Immature natural killer cell (primary cell): ENCODE data around the gene ZNF385A. TPM values are rescaled to one million over a fixed set of nuclear protein-coding genes. Genes with fewer than 3 reads are reported as not detected.

ENCODE experiments used
- DNase-seq, 3 donors: peaks; one replicate each; pipeline ENCODE4 v3.0.0; 2022; ENCODE audit warnings: mixed read lengths in 1 of 3
- H3K27ac Mint-ChIP-seq, 6 donors: one replicate each; pipeline ENCODE4 v1.8.0; 2020; ENCODE audit warnings: mixed read lengths in 6 of 6, mild to moderate bottlenecking in 5 of 6, inconsistent platforms in 4 of 6, moderate library complexity in 3 of 6
- H3K27me3 Mint-ChIP-seq, 3 donors: one replicate each; pipeline ENCODE4 v1.8.0; 2020 to 2021; ENCODE audit warnings: low read depth in 3 of 3, mild to moderate bottlenecking in 3 of 3, mixed read lengths in 3 of 3, moderate library complexity in 3 of 3, inconsistent platforms in 1 of 3
- H3K36me3 Mint-ChIP-seq, 3 donors: one replicate each; pipeline ENCODE4 v1.8.0; 2020; ENCODE audit warnings: mixed read lengths in 3 of 3, inconsistent platforms in 2 of 3, mild to moderate bottlenecking in 2 of 3
- H3K4me1 Mint-ChIP-seq, 2 donors: one replicate each; pipeline ENCODE4 v1.8.0; 2020; ENCODE audit warnings: inconsistent platforms in 2 of 2, mild to moderate bottlenecking in 2 of 2, mixed read lengths in 2 of 2, moderate library complexity in 1 of 2
- H3K4me3 Mint-ChIP-seq, 5 donors: one replicate each; pipeline ENCODE4 v1.8.0; 2020; ENCODE audit warnings: mild to moderate bottlenecking in 5 of 5, mixed read lengths in 5 of 5, inconsistent platforms in 3 of 5, moderate library complexity in 3 of 5
- H3K9me3 Mint-ChIP-seq, 6 donors: one replicate each; pipeline ENCODE4 v1.8.0; 2020; ENCODE audit warnings: mild to moderate bottlenecking in 6 of 6, mixed read lengths in 6 of 6, inconsistent platforms in 4 of 6, moderate library complexity in 3 of 6
- polyA plus RNA-seq, 3 donors: library from polyadenylated mRNA; unstranded; fragments of 300-500 nt; fragmentation: Illumina TruSeq; gene quantifications; one replicate each; pipeline ENCODE4 v1.2.3, GENCODE V29; 2021

Gene ZNF385A
- polyA plus RNA-seq, 3 donors from 2014 or later, result 1.8 to 2.7 (median 2.2) TPM

- H3K4me1 Mint-ChIP-seq, result peaks cover 61 to 73% of the 10 kb centered on the region in 2 donors
- DNase-seq, result peak; percentile 28 to 48 (median 44)
- H3K4me3 Mint-ChIP-seq, result peak overlapping the region; percentile 75 to 85 (median 78)
- H3K36me3 Mint-ChIP-seq, result peaks cover 6 to 30% (median 15%) of the 10 kb centered on the region in 3 donors
- H3K9me3 Mint-ChIP-seq, result no peaks in the 10 kb centered on the region
- H3K27ac Mint-ChIP-seq, result peak overlapping the region; percentile 94 to 98 (median 96)
- H3K27me3 Mint-ChIP-seq, result peaks cover 3 to 25% (median 4%) of the 10 kb centered on the region in 3 donors
Measured at GRCh38 chr12:54411391-54412241, 27.1 kb upstream of the ZNF385A start.

GRCh38 chr12:54409267-54409666 lies 24.7 kb upstream of the ZNF385A start:
- peaks cover 59 to 71% of the 10 kb centered on the region in 2 donors for H3K4me1 Mint-ChIP-seq
- DNase-seq, result no peak
- peak overlapping the region; percentile 71 to 96 (median 88) for H3K27ac Mint-ChIP-seq
- no peak overlapping the region for H3K4me3 Mint-ChIP-seq
- peaks cover 17 to 50% (median 28%) of the 10 kb centered on the region in 3 donors for H3K36me3 Mint-ChIP-seq
- H3K9me3 Mint-ChIP-seq, result no peaks in the 10 kb centered on the region
- H3K27me3 Mint-ChIP-seq, result peaks cover 2 to 19% (median 3%) of the 10 kb centered on the region in 3 donors

- H3K27ac Mint-ChIP-seq, result peak overlapping the region; percentile 78 to 92 (median 86)
- peaks cover 44 to 55% of the 10 kb centered on the region in 2 donors for H3K4me1 Mint-ChIP-seq
- no peak overlapping the region for H3K4me3 Mint-ChIP-seq
- H3K36me3 Mint-ChIP-seq, result peaks cover 18 to 56% (median 30%) of the 10 kb centered on the region in 3 donors
- H3K27me3 Mint-ChIP-seq, result peaks cover 2 to 3% (median 3%) of the 10 kb centered on the region in 3 donors
- no peak for DNase-seq
- H3K9me3 Mint-ChIP-seq, result no peaks in the 10 kb centered on the region
Measured at GRCh38 chr12:54407183-54407905, 22.8 kb upstream of the ZNF385A start.

GRCh38 chr12:54405573-54405972 lies 21.0 kb upstream of the ZNF385A start:
- Mint-ChIP-seq H3K4me1 (peaks cover 30 to 40% of the 10 kb centered on the region in 2 donors), H3K9me3 (no peaks in the 10 kb centered on the region), H3K27ac (peak overlapping the region; percentile 65 to 93 (median 86)), H3K27me3 (peaks cover 0 to 7% (median 0%) of the 10 kb centered on the region in 3 donors), H3K4me3 (no peak overlapping the region), H3K36me3 (peaks cover 18 to 62% (median 37%) of the 10 kb centered on the region in 3 donors)
- no peak for DNase-seq

GRCh38 chr12:54405106-54405505 lies 20.6 kb upstream of the ZNF385A start:
- Mint-ChIP-seq H3K36me3 (peaks cover 22 to 67% (median 37%) of the 10 kb centered on the region in 3 donors), H3K4me3 (no peak overlapping the region), H3K9me3 (no peaks in the 10 kb centered on the region), H3K27me3 (peaks cover 0 to 7% (median 0%) of the 10 kb centered on the region in 3 donors), H3K27ac (peak overlapping the region; percentile 85 to 97 (median 93)), H3K4me1 (peaks cover 30 to 40% of the 10 kb centered on the region in 2 donors)
- no peak for DNase-seq

GRCh38 chr12:54404061-54405004 lies 19.8 kb upstream of the ZNF385A start:
- peaks cover 26 to 72% (median 38%) of the 10 kb centered on the region in 3 donors for H3K36me3 Mint-ChIP-seq

GRCh38 chr12:54401119-54401518 lies 16.6 kb upstream of the ZNF385A start:
- DNase-seq, result no peak
- peak overlapping the region; percentile 20 to 84 (median 48) for H3K27ac Mint-ChIP-seq
- no peaks in the 10 kb centered on the region for H3K9me3 Mint-ChIP-seq
- H3K4me3 Mint-ChIP-seq, result no peak overlapping the region
- H3K27me3 Mint-ChIP-seq, result peaks cover 0 to 4% (median 2%) of the 10 kb centered on the region in 3 donors
- H3K4me1 Mint-ChIP-seq, result peaks cover 23 to 33% of the 10 kb centered on the region in 2 donors
- H3K36me3 Mint-ChIP-seq, result peaks cover 28 to 75% (median 35%) of the 10 kb centered on the region in 3 donors

More at GRCh38 chr12:54404061-54405004, 19.8 kb upstream of the ZNF385A start:
- peak overlapping the region; percentile 85 to 97 (median 93) for H3K27ac Mint-ChIP-seq
- peak overlapping the region in 1 of 5 donors; percentile 16 for H3K4me3 Mint-ChIP-seq
- no peaks in the 10 kb centered on the region for H3K9me3 Mint-ChIP-seq
- DNase-seq, result peak; percentile 58 to 64 (median 63)
- peaks cover 0 to 7% (median 0%) of the 10 kb centered on the region in 3 donors for H3K27me3 Mint-ChIP-seq
- H3K4me1 Mint-ChIP-seq, result peaks cover 28 to 42% of the 10 kb centered on the region in 2 donors

- no peak overlapping the region for H3K4me3 Mint-ChIP-seq
- H3K27ac Mint-ChIP-seq, result peak overlapping the region in 5 of 6 donors; percentile 7 to 89 (median 46)
- peaks cover 0 to 4% (median 2%) of the 10 kb centered on the region in 3 donors for H3K27me3 Mint-ChIP-seq
- peak; percentile 84 to 86 (median 84) for DNase-seq
- no peaks in the 10 kb centered on the region for H3K9me3 Mint-ChIP-seq
- peaks cover 17 to 24% of the 10 kb centered on the region in 2 donors for H3K4me1 Mint-ChIP-seq
- peaks cover 22 to 78% (median 26%) of the 10 kb centered on the region in 3 donors for H3K36me3 Mint-ChIP-seq
Measured at GRCh38 chr12:54398995-54399793, 14.7 kb upstream of the ZNF385A start.

GRCh38 chr12:54398218-54398617 lies 13.7 kb upstream of the ZNF385A start:
- Mint-ChIP-seq H3K4me3 (no peak overlapping the region), H3K27ac (peak overlapping the region in 1 of 6 donors; percentile 6), H3K36me3 (peaks cover 21 to 75% (median 30%) of the 10 kb centered on the region in 3 donors), H3K9me3 (no peaks in the 10 kb centered on the region), H3K27me3 (peaks cover 0 to 4% (median 2%) of the 10 kb centered on the region in 3 donors), H3K4me1 (peaks cover 24 to 32% of the 10 kb centered on the region in 2 donors)
- DNase-seq, result no peak

- no peaks in the 10 kb centered on the region for H3K9me3 Mint-ChIP-seq
- peaks cover 27 to 35% of the 10 kb centered on the region in 2 donors for H3K4me1 Mint-ChIP-seq
- H3K27ac Mint-ChIP-seq, result peak overlapping the region in 3 of 6 donors; percentile 17 to 75 (median 63)
- DNase-seq, result no peak
- H3K27me3 Mint-ChIP-seq, result peaks cover 0 to 4% (median 2%) of the 10 kb centered on the region in 3 donors
- H3K4me3 Mint-ChIP-seq, result no peak overlapping the region
- H3K36me3 Mint-ChIP-seq, result peaks cover 21 to 72% (median 30%) of the 10 kb centered on the region in 3 donors
Measured at GRCh38 chr12:54397157-54397556, 12.6 kb upstream of the ZNF385A start.

- Mint-ChIP-seq H3K27ac (no peak overlapping the region), H3K36me3 (peaks cover 21 to 62% (median 22%) of the 10 kb centered on the region in 3 donors), H3K4me3 (no peak overlapping the region), H3K27me3 (peaks cover 0 to 2% (median 1%) of the 10 kb centered on the region in 3 donors), H3K9me3 (no peaks in the 10 kb centered on the region), H3K4me1 (peaks cover 36 to 42% of the 10 kb centered on the region in 2 donors)
- no peak for DNase-seq
Measured at GRCh38 chr12:54395545-54395944, 11.0 kb upstream of the ZNF385A start.

GRCh38 chr12:54394986-54395385 lies 10.5 kb upstream of the ZNF385A start:
- peaks cover 37 to 45% of the 10 kb centered on the region in 2 donors for H3K4me1 Mint-ChIP-seq
- peaks cover 0 to 3% (median 2%) of the 10 kb centered on the region in 3 donors for H3K27me3 Mint-ChIP-seq
- H3K4me3 Mint-ChIP-seq, result no peak overlapping the region
- peak overlapping the region in 5 of 6 donors; percentile 2 to 80 (median 56) for H3K27ac Mint-ChIP-seq
- H3K36me3 Mint-ChIP-seq, result peaks cover 16 to 56% (median 22%) of the 10 kb centered on the region in 3 donors
- no peak for DNase-seq
- no peaks in the 10 kb centered on the region for H3K9me3 Mint-ChIP-seq
